OCI-LY1 (cell line): ENCODE results near the gene DTNB.
A peak's percentile ranks its signal among the peaks of the same experiment; 100 is the strongest.

ENCODE experiments used
- H2AFZ ChIP-seq: fragments of 200-600 bp; sonication (generic), shearing (Covaris generic); 2 replicates; pipeline ENCODE4 v1.6.0; 2014; ENCODE audit warnings: antibody characterized with exemption, mild to moderate bottlenecking, low read length
- H3F3A ChIP-seq: fragments of 200-600 bp; sonication (generic), shearing (Covaris generic); 2 replicates; pipeline ENCODE4 v1.6.0; 2014; ENCODE audit warnings: mild to moderate bottlenecking, antibody characterized with exemption, low read length, moderate library complexity; ENCODE audit not compliant: insufficient read depth
- H3K27ac ChIP-seq: fragments of 200-600 bp; sonication (generic); 2 replicates; pipeline ENCODE4 v1.5.1; 2014; ENCODE audit warnings: low read length, mixed run types, mild to moderate bottlenecking, low read depth; ENCODE audit not compliant: poor library complexity, severe bottlenecking
- H3K27me3 ChIP-seq: fragments of 200-600 bp; sonication (generic); 2 replicates; pipeline ENCODE4 v1.6.0; 2014; ENCODE audit warnings: antibody characterized with exemption, mild to moderate bottlenecking, low read length, moderate library complexity; ENCODE audit not compliant: insufficient read depth
- H3K36me3 ChIP-seq: fragments of 200-600 bp; sonication (generic); 2 replicates; pipeline ENCODE4 v1.6.1; 2014; ENCODE audit warnings: mild to moderate bottlenecking, antibody characterized with exemption, low read length, moderate library complexity, mixed read lengths; ENCODE audit not compliant: insufficient read depth
- H3K4me1 ChIP-seq: fragments of 200-600 bp; sonication (generic); 2 replicates; pipeline ENCODE4 v1.5.1; 2014; ENCODE audit warnings: mild to moderate bottlenecking, low read length, moderate library complexity; ENCODE audit not compliant: insufficient read depth, severe bottlenecking
- H3K4me2 ChIP-seq: fragments of 200-600 bp; sonication (generic), shearing (Covaris generic); 2 replicates; pipeline ENCODE4 v1.6.1; 2014; ENCODE audit warnings: low read length
- H3K4me3 ChIP-seq: fragments of 200-600 bp; sonication (generic); 2 replicates; pipeline ENCODE4 v1.5.1; 2014; ENCODE audit warnings: low read length, low read depth, mild to moderate bottlenecking, mixed read lengths; ENCODE audit not compliant: poor library complexity, severe bottlenecking
- H3K79me2 ChIP-seq: fragments of 200-600 bp; shearing (Covaris generic); 2 replicates; pipeline ENCODE4 v1.6.1; 2016; ENCODE audit warnings: mixed run types, low read length, mixed read lengths; ENCODE audit not compliant: insufficient read depth
- H3K9ac ChIP-seq: fragments of 200-600 bp; sonication (generic), shearing (Covaris generic); 2 replicates; pipeline ENCODE4 v1.6.1; 2014; ENCODE audit warnings: mild to moderate bottlenecking, low read length, mixed read lengths
- H3K9me2 ChIP-seq: fragments of 200-600 bp; sonication (generic), shearing (Covaris generic); 2 replicates; pipeline ENCODE4 v1.6.1; 2014; ENCODE audit warnings: low read depth, mild to moderate bottlenecking, low read length, mixed read lengths
- H3K9me3 ChIP-seq: fragments of 200-600 bp; shearing (Covaris generic); 2 replicates; pipeline ENCODE4 v1.6.1; 2014; ENCODE audit warnings: low read length, mixed read lengths
- H4K20me1 ChIP-seq: fragments of 200-600 bp; sonication (generic), shearing (Covaris generic); 2 replicates; pipeline ENCODE4 v1.6.0; 2016; ENCODE audit warnings: mild to moderate bottlenecking, low read length; ENCODE audit not compliant: insufficient read depth
- EZH2 ChIP-seq: fragments of 200-600 bp; sonication (generic), shearing (Covaris generic); IDR thresholded peaks from 2 replicates; pipeline ENCODE4 v1.8.0; 2017; ENCODE audit warnings: borderline replicate concordance, mixed run types, mild to moderate bottlenecking, antibody characterized with exemption, low read length, moderate library complexity, mixed read lengths
- TF ChIP-seq, protein P1 (sequence below): fragments of 200-600 bp; sonication (generic), shearing (Covaris generic); IDR thresholded peaks from 2 replicates; pipeline ENCODE4 v1.5.1; 2017; ENCODE audit warnings: mild to moderate bottlenecking, antibody characterized with exemption, low read length, moderate library complexity, mixed read lengths

The DTNB gene

DNA sequence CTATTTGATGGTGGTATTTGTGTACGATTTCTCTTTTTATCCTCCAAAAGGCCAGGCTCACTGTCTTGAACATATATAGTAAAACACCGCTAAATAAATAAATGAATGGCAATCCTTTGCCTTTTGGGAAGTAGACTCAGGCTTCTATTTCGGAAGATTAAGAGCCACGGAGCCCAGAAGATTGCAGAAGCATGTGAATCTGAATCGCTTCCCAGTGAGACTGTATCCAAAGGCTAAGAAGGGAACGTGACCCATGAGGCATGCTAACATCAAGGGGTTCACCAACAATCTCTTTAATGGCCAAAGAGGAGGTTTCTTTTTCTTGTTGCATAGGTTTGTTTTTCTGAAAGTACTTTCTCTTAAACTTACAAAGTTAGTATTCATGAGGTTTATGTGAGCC, 261.6 kb downstream of the DTNB start:
- Histone ChIP-seq H3K9me3 (no peaks in the 10 kb centered on the region), H3K9ac (no peak overlapping the region), H3K4me3 (no peak overlapping the region), H3K9me2 (no peaks in the 10 kb centered on the region), H4K20me1 (no peaks in the 10 kb centered on the region), H3K27ac (peak overlapping the region; percentile 43), H3K27me3 (no peaks in the 10 kb centered on the region; the same call in 1 of the 2 replicates), H3K79me2 (no peaks in the 10 kb centered on the region), H3K4me1 (peaks cover 20% of the 10 kb centered on the region), H3K36me3 (no peaks in the 10 kb centered on the region; the same call in 1 of the 2 replicates), H3F3A (no peaks in the 10 kb centered on the region), H3K4me2 (no peak overlapping the region), H2AFZ (no peak overlapping the region)
- TF ChIP-seq, protein P1, sequence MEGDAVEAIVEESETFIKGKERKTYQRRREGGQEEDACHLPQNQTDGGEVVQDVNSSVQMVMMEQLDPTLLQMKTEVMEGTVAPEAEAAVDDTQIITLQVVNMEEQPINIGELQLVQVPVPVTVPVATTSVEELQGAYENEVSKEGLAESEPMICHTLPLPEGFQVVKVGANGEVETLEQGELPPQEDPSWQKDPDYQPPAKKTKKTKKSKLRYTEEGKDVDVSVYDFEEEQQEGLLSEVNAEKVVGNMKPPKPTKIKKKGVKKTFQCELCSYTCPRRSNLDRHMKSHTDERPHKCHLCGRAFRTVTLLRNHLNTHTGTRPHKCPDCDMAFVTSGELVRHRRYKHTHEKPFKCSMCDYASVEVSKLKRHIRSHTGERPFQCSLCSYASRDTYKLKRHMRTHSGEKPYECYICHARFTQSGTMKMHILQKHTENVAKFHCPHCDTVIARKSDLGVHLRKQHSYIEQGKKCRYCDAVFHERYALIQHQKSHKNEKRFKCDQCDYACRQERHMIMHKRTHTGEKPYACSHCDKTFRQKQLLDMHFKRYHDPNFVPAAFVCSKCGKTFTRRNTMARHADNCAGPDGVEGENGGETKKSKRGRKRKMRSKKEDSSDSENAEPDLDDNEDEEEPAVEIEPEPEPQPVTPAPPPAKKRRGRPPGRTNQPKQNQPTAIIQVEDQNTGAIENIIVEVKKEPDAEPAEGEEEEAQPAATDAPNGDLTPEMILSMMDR, result no peak
- TF ChIP-seq EZH2, result no peak

DNA sequence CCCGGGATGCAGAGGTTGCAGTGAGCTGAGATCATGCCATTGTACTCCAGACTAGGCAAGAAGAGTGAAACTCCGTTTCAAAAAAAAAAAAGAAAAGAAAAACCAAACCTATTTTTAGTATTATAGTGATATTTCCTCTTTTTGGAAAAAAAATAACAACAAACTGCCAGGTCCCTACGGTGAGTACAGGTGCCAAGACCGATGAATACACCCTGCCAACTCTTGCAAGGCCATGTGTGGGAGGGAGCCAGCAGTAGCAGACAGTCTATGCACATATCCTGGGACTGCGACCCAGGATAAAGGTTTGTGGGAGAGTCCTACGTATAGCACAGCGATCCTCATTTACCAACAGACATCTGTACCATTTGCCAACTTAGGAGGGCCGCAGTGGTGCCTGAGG, 262.1 kb downstream of the DTNB start:
- Histone ChIP-seq H3K9me2 (no peaks in the 10 kb centered on the region), H3K9me3 (no peaks in the 10 kb centered on the region), H3K27ac (peak overlapping the region; percentile 43), H2AFZ (no peak overlapping the region), H3K4me3 (no peak overlapping the region), H3K9ac (no peak overlapping the region), H3K36me3 (no peaks in the 10 kb centered on the region; the same call in 1 of the 2 replicates), H3K79me2 (no peaks in the 10 kb centered on the region), H3K27me3 (no peaks in the 10 kb centered on the region; the same call in 1 of the 2 replicates), H3K4me1 (peaks cover 20% of the 10 kb centered on the region), H3F3A (no peaks in the 10 kb centered on the region), H3K4me2 (no peak overlapping the region), H4K20me1 (no peaks in the 10 kb centered on the region)
- TF ChIP-seq, protein P1, result no peak
- TF ChIP-seq EZH2, result no peak

DNA sequence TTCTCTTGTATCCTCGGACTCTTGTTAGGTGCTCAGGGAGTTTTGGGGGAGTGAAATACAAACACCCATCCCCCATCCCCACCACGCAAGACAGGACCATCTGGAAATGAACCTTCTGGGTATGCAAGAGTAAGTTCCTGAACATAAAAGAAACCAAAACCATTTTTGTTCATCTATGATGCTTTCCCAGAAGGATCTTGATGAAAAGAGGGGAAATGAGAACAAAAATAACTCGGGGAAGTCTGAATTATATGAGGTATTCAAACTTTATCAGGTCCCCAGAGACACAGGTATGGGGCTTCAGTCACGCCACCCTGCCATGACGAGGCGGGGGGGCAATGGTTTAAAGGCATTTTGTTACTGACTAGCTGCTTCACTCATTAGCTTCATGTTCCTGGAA, 263.0 kb downstream of the DTNB start:
- Histone ChIP-seq H4K20me1 (no peaks in the 10 kb centered on the region), H2AFZ (no peak overlapping the region), H3K9me3 (no peaks in the 10 kb centered on the region), H3K36me3 (no peaks in the 10 kb centered on the region; the same call in 1 of the 2 replicates), H3K79me2 (no peaks in the 10 kb centered on the region), H3K9me2 (no peaks in the 10 kb centered on the region), H3K9ac (no peak overlapping the region), H3K4me1 (peaks cover 20% of the 10 kb centered on the region), H3K27ac (no peak overlapping the region), H3K4me2 (no peak overlapping the region; the same call in 1 of the 2 replicates), H3F3A (no peaks in the 10 kb centered on the region), H3K4me3 (no peak overlapping the region), H3K27me3 (no peaks in the 10 kb centered on the region; the same call in 1 of the 2 replicates)
- no peak for TF ChIP-seq EZH2
- TF ChIP-seq, protein P1, result no peak
